Measurements from ENCODE around the gene MMD.
"Not testable (repeated sequence)": the region's sequence is repeated elsewhere in the genome, so short reads cannot be mapped to it uniquely, and the experiment has no call there.

Gene MMD

DNA sequence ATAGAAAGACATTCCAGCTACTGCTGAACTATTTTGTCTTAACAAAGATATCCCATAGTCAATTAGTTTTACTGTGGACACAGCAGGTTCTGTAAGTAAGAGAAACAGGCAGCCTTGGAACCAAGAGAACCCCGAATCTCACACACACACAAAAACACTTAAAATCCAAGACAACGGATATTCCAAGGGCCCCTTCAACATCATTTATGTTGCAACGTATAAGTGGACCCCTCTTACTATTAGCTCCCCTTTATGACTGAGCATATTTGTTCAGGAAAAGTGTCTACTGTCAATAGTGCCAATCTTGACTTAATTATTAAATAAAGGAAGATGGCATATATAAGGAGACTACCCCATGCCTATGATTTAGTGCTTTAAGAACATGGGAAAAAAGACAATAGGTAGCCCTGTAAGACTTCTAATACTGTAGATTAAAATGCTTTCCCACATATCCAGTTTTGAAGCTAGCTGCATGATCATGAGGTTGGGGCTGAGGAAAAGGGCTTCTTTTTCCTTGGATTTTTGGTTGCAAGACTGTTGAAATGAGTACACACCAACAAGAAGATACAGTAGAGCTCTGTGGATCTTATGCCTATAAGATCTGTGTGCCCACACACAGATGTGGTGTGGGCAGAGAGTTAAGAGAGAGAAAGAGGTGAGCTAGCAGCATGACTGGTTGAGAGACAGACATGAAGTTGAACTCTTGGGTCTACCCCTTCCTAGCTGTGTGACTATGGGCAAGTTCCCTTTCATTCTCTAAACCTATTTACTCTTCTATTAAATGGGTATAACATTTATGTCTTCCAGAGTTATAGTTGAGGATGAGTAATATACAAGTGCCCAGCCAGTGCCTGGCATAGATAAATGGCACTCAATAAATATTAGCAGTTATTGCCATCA, 3.0 kb downstream of the MMD start:
- no peak for FAIRE-seq

- FAIRE-seq = no peak
Measured at GRCh38 chr17:55417411-55418268, 4.0 kb downstream of the MMD start.

DNA sequence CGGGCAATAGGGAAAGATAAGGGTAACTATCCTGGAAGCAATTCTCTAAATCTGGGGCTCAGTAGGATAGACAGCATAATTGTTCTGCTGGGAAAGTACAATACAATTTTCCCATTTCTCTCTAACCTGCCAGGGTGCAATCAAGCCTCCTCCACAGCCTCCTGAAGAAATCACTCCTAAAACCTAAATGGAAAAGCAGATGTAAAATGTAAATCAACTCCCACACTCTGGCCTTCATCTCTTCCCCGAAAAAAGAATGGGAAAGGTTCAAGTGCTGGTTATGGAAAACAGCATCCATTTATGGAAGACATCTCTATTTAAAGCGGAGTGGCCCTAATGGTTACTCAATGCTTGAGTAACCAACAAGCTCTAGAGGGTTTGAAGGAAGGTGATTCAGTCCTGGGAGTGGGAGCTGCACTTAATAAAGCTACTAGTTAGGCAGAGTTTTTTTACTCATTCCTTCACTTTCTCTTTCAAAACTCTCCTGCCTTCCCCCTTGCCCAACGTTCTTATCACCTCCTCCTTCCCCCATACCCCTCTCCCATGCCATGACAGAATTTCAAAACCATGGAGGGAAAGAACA, 5.1 kb downstream of the MMD start:
- FAIRE-seq = no peak

- FAIRE-seq = no peak
Measured at GRCh38 chr17:55416000-55416399, 5.6 kb downstream of the MMD start.

DNA sequence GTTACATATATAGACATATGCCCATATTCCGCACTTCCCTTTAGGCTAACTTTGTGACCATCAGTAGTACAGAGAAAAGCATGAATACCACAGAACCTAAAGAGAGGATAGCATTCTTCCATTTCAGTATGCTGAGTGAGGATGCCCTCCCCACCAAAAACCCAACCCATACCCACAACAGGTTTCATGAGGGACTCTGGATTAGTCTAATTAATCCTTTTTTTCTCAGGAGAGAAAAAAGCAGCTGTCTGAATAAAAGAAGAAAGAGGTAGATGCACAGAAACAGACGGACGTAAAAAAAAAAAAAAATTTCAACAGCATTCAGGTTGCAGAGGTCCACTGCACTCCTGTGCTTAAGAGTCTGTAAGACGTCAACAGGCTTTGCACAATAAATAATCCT, 6.7 kb downstream of the MMD start:
- FAIRE-seq = no peak

GRCh38 chr17:55413825-55414489, 7.7 kb downstream of the MMD start:
- FAIRE-seq = no peak

DNA sequence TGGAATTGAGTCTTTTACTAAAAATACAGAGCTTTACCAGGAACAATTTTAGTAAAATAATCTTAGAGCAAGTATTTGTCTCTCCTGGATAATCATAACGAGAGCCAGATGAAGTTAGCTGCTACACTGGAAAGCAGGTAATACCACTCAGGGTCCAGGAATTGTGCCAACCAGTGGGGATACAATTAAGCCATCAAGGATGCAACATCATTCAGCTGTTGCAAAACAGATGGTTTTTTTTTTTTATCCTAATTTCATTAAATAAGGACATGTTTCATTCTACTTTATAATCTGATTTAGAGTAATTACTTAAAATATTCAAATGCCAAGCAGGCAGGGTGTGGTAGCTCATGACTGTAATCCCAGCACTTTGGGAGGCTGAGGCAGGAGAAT, 10.2 kb downstream of the MMD start:
- FAIRE-seq = no peak

GRCh38 chr17:55410722-55411462, 10.7 kb downstream of the MMD start:
- FAIRE-seq = no peak

DNA sequence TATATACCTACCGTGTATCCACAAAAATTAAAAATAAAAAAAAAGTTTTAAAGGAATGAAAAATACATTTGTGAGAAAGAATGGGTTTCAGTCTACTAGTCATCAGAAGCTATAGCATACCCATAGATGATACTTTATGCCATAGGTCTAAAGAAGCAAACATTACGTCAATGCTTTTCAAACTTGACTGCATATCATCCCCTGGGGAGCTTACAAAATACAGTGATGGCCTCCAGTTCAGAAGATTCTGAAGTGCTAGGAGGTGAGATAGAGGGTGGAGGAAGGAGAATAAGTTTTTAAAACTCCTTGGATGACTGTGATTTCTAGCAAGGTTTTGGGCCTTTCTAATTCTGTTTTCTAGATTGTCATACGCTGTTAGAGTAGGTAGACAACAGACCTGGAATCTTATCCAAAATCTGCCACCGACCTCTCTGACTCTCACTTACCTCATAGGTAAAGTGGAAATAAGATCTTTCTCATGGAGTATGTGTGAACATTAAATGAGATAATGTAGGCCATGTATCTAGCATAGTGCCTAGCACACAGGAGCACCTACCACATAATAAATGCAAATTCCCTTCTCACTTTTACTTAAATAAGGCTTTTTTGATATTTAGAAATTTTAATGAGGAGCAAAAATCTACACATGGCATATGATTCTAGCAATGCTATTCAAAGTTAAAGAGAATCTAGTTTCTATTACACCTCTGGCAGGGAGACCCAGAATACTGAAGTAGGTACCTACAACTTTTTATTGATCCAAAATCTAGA, 12.4 kb downstream of the MMD start:
- FAIRE-seq = no peak

- FAIRE-seq = no peak
Measured at GRCh38 chr17:55407641-55408566, 13.7 kb downstream of the MMD start.

GRCh38 chr17:55405600-55405999, 16.0 kb downstream of the MMD start:
- FAIRE-seq = no peak

- not testable (repeated sequence) for FAIRE-seq
Measured at GRCh38 chr17:55404197-55404596, 17.4 kb downstream of the MMD start.

DNA sequence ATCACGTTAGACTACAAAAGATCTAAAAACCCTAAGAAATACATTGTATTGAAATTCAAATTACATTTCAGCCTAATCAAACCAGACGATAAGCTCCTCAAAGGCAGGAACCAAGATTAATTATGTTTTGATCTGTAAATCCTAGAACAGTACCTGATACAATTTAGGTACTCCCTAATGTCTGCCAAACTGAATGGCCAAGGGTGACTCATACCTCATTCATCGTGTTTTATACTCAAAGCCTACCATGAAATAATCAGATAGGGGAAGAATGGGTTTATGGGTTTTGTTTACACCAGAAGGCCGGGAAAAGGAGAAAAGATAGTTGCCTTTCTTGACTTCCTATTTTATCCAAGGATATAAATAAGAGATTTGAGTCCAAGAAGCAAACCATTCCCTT, 19.3 kb downstream of the MMD start:
- FAIRE-seq = no peak

- FAIRE-seq = no peak
Measured at GRCh38 chr17:55398689-55399088, 22.9 kb downstream of the MMD start.

DNA sequence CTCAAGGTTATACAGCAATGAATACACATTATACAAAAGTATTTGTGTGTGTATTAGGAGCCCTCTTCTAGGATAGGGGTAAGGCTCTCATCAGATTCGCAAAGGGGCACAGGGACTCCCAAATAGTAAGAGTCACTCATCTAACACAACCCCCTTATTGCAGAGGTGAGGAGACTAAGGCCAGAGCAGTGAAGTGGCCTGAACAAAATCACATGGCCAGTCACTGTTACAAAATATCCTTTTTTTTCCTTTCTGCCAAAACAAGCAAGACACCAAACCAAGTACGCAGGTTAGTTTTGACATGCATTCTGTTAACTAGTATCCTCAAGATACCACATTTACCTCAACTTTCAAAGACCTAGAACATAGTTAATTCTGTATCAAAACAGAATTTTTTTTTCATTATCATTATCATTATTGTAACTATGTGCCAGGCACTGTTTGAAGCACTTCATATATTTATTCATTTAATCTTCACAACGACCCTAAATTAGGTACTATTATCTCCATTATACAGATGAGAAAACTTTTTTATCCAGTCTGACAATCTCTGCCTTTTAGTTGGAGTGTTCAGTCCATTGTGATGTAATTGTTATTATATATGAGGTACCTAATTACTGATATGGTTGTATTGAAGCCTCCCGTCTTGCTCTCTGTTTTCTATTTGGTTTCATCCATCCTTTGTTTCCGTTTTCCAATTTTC, 25.7 kb downstream of the MMD start:
- no peak for FAIRE-seq

GRCh38 chr17:55394357-55395021, 27.1 kb downstream of the MMD start:
- no peak for FAIRE-seq

DNA sequence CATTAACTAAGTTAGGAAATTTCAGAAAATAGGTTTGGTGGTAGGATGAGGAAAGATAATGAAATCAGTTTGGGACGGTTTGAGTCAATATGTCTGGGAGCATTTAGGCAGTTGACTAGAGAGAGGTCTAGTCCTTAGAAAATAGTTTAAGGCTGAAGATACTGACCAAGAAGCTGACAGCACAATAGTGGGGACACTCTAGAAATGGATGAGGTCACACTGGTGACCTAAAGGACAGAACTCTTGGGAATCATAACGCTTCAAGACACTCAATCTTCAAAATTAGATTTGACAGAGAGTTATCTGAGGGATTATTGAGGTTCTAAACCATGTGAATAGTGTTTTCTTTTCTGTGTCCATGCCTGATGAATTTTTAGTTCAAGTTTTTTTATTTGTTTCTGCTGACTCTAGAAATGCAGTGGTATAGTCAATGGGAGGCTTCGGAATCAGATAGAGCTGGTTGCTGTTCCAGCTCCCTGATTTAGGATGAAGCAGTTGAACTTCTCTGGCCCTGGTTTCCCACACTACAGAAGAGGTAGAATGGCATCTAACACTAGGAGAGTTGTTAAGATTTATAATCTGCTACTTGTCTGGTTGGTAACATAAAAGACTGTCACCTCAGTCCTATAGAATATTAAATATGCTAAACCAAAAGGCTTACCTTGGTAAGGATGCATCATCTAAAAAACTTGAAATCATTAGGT, 29.7 kb downstream of the MMD start:
- FAIRE-seq = no peak

GRCh38 chr17:55391244-55391757, 30.3 kb downstream of the MMD start:
- FAIRE-seq = no peak
